Iris pigment epithelial cell (primary cell): Measurements from ENCODE around the gene CHRFAM7A.
"Not testable (repeated sequence)": the region's sequence is repeated elsewhere in the genome, so short reads cannot be mapped to it uniquely, and the experiment has no call there.

Experiments
- DNase-seq: peaks from one replicate; pipeline ENCODE4 v3.0.0-alpha.2; 2011; ENCODE audit warnings: low read depth

Gene CHRFAM7A

DNA sequence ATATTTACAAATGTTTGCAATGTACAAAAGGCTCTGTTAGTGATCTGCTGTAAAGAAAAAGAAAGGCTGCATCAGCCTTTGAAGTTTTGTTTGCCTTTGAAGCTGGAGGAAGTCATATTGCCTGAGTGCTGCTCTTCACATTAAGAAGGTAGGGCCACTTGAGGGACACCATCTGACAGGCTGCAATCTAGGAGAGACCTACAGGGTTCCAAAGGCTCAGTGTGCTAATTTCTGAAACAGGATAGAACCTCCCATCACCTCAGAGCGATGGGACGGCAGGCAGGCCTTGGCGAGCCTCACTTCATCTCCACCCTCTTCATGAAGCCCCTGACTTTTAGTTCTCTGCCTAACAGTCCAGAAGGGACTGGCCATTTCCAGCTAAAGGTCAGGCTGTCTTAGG is 77.6 kb downstream of the CHRFAM7A start:
- not testable (repeated sequence) for DNase-seq

DNA sequence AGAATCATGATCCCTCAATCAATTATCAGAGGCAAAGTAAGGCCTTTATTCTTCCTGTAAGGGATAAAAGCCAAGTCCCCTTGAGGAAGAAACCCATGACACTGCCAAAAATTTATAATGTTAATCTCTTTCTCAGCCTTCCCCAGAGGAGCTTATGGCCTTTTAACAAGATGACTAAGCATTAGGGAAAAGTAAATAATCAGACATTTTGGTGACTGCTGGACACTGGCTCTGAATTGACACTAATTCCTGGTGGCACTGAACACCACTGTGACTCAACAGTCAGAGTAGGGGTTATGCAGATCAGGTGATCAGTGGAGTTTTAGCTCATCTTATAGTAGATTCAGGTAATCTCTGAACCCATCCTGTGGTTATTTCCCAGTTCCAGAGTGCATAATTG is 82.8 kb downstream of the CHRFAM7A start:
- DNase-seq: not testable (repeated sequence)
